ENCODE measurements around the gene DDX49. TPM values are rescaled to one million over a fixed set of nuclear protein-coding genes. Genes with fewer than 3 reads are reported as not detected.
"Not testable (repeated sequence)": the region's sequence is repeated elsewhere in the genome, so short reads cannot be mapped to it uniquely, and the experiment has no call there.

Gene DDX49
- total and polyA plus RNA-seq, 9 of the 15 experiments (the other 6 are each of a cell fraction or from before 2014, with no cell fraction given): 1.1 to 113 (median 45.7) TPM

GRCh38 chr19:18952364-18953003, 33.0 kb downstream of the DDX49 start:
- POLR2A ChIA-PET: interaction anchor here (0.8 kb wide), 1 partner anchor 116 kb away, joined by 3 read pairs; no protein-coding TSS in a partner anchor
- H3K4me1 ChIP-seq (replicated peaks in 1 of 2; ENCODE audit: control insufficient read depth in 2 of 2, insufficient read depth in 2 of 2, low read length in 2 of 2); BruUV-seq (replicated peaks); FAIRE-seq; in situ Hi-C loops (cut with MboI); H3K9ac ChIP-seq (ENCODE audit: insufficient read depth in 1 of 2, low read depth in 2 of 2, low read length in 2 of 2); H3K9me3 ChIP-seq (replicated peaks; ENCODE audit: control insufficient read depth, insufficient read depth, low read depth, low read length); DNase-seq (ENCODE audit: extremely low read depth in 1 of 4, low spot score in 3 of 4); H3K27ac ChIP-seq (ENCODE audit: extremely low read depth, low read depth, low read length); H3K9me1 ChIP-seq (ENCODE audit: control insufficient read depth, insufficient read depth, low read length); H3K4me3 ChIP-seq; H3K36me3 ChIP-seq (ENCODE audit: control insufficient read depth, insufficient read depth, low read length); H3K4me2 ChIP-seq (ENCODE audit: insufficient read depth, low read length); H3K79me2 ChIP-seq (ENCODE audit: control insufficient read depth, insufficient read depth, low read length); intact Hi-C loops (cut with micrococcal nuclease); ATAC-seq; H4K20me1 ChIP-seq (replicated peaks; ENCODE audit: control insufficient read depth, insufficient read depth, low read length); H2AFZ ChIP-seq (ENCODE audit: low read depth, low read length): not testable (repeated sequence)
- CTCF ChIA-PET (ENCODE audit: low intra/inter-chr PET ratio): interaction anchor here (0.6 kb wide), 1 partner anchor 114 kb away, joined by 3 read pairs; no protein-coding TSS in a partner anchor
- WGBS (ENCODE audit: insufficient coverage, low coverage, missing lambda C conversion rate): 3% methylated on average over 16 of the region's 17 CpGs
- TF ChIP-seq CEBPG (CRISPR knock-in tag; IDR thresholded peaks at IDR 0.05) (peak; percentile 38; the same call in 1 of the 2 replicates), CEBPG (tag; conservative IDR thresholded peaks at IDR 0.05 in 1 of 2, IDR thresholded peaks at IDR 0.05 in 1 of 2) (peak in 1 of 2 experiments; percentile 69; a peak in 2 of 4 replicates), CEBPB (tag; IDR thresholded peaks at IDR 0.05) (peak; percentile 73)
- peaks cover 0 to 11% of the 10 kb centered on the region in 2 experiments; a peak in 1 of 5 replicates for H3K27me3 ChIP-seq (ENCODE audit: control insufficient read depth in 2 of 2, insufficient read depth in 2 of 2, low read length in 2 of 2)

- in situ Hi-C loops (cut with MboI): no loop called here
These were observed 34.6 kb downstream of the DDX49 start for GRCh38 chr19:18954094-18954493.

More at GRCh38 chr19:18954094-18954493, 34.6 kb downstream of the DDX49 start:
- no peaks in the 10 kb centered on the region for H3K79me2 ChIP-seq (ENCODE audit: control insufficient read depth, insufficient read depth, low read length)
- ATAC-seq (no peak), FAIRE-seq (no peak), DNase-seq (ENCODE audit: extremely low read depth in 1 of 4, low spot score in 3 of 4) (no peak)
- BruUV-seq (replicated peaks): no TSS peak
- H3K36me3 ChIP-seq (ENCODE audit: control insufficient read depth, insufficient read depth, low read length): no peaks in the 10 kb centered on the region
- H2AFZ ChIP-seq (ENCODE audit: low read depth, low read length): no peak overlapping the region
- no peak overlapping the region for H3K9ac ChIP-seq (ENCODE audit: insufficient read depth in 1 of 2, low read depth in 2 of 2, low read length in 2 of 2)
- no peaks in the 10 kb centered on the region; a peak in 1 of 5 replicates for H3K4me1 ChIP-seq (replicated peaks in 1 of 2; ENCODE audit: control insufficient read depth in 2 of 2, insufficient read depth in 2 of 2, low read length in 2 of 2)
- no peak overlapping the region for H3K4me2 ChIP-seq (ENCODE audit: insufficient read depth, low read length)
- H3K9me3 ChIP-seq (replicated peaks; ENCODE audit: control insufficient read depth, insufficient read depth, low read depth, low read length): no peaks in the 10 kb centered on the region
- POLR2A ChIA-PET: no interaction called here
- no peaks in the 10 kb centered on the region for H3K9me1 ChIP-seq (ENCODE audit: control insufficient read depth, insufficient read depth, low read length)
- H3K27me3 ChIP-seq (ENCODE audit: control insufficient read depth in 2 of 2, insufficient read depth in 2 of 2, low read length in 2 of 2): peaks cover 4 to 24% of the 10 kb centered on the region in 2 experiments; a peak in 3 of 5 replicates
- CTCF ChIA-PET (ENCODE audit: low intra/inter-chr PET ratio): no interaction called here
- intact Hi-C loops (cut with micrococcal nuclease): no loop called here
- TF ChIP-seq ZNF57 (CRISPR knock-in tag; IDR thresholded peaks at IDR 0.05) (no peak), ZNF12 (CRISPR knock-in tag; IDR thresholded peaks at IDR 0.05) (no peak), CTCFL (IDR thresholded peaks at IDR 0.05; ENCODE audit: borderline replicate concordance, insufficient read depth, low read depth, low read length, poor library complexity, severe bottlenecking) (no peak), PTBP1 (IDR thresholded peaks at IDR 0.05; ENCODE audit: low read depth, low read length) (no peak), NFATC3 (IDR thresholded peaks at IDR 0.05) (no peak)
- H4K20me1 ChIP-seq (replicated peaks; ENCODE audit: control insufficient read depth, insufficient read depth, low read length): no peaks in the 10 kb centered on the region
- WGBS (ENCODE audit: insufficient coverage, low coverage, missing lambda C conversion rate): 8% methylated on average over 2 of the region's 3 CpGs
- no peak overlapping the region for H3K4me3 ChIP-seq
- no peak overlapping the region for H3K27ac ChIP-seq (ENCODE audit: extremely low read depth, low read depth, low read length)

Data from K562 (cell line).